NCI-H2171 treated with DMSO at 0.1 percent for 48 hours (cell line): ENCODE results near the gene SNORC.
"Not testable (repeated sequence)": the region's sequence is repeated elsewhere in the genome, so short reads cannot be mapped to it uniquely, and the experiment has no call there.

Experiments
- DNase-seq: peaks from one replicate; lab custom pipeline; 2025; lab: John Stamatoyannopoulos, UW

Gene SNORC

DNA sequence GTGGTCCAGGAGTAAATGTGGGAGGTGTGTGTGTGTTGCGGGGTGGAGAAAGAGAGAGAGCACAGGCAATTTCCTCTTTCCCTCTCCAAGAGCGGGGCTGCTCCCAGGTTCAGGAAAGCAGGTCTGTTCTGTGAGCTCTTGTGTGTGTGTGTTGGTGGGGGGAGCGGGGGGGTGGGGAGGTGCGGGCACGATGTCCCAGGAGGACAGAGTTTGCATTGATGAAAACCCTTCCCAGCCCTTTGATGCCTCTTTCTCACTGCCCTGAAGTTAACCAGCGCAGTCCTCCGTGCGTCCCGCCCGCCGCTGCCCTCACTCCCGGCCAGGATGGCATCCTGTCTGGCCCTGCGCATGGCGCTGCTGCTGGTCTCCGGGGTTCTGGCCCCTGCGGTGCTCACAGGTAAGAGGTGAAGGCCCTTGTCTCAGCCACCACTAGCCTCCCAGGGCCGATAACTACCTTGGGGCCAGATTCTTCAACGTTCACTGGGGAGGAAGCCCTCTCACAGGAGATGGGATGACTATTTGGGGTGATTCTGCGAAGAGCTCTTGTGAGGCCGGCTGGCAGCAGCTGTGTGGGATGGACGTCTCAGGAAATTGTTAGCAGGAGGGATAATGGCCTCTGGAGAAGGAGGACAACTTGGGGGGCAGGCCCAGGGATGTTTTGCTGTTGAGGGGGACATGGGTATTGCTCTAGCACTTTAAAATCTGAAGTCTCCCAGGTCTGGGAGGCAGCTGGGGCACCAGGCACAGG is at the start of gene SNORC:
TSS of gene SNORC (plus strand) at position 247 of the 748 bp plus-strand sequence. CDS start at position 325, 78 bp downstream.
- DNase-seq: no peak

DNA sequence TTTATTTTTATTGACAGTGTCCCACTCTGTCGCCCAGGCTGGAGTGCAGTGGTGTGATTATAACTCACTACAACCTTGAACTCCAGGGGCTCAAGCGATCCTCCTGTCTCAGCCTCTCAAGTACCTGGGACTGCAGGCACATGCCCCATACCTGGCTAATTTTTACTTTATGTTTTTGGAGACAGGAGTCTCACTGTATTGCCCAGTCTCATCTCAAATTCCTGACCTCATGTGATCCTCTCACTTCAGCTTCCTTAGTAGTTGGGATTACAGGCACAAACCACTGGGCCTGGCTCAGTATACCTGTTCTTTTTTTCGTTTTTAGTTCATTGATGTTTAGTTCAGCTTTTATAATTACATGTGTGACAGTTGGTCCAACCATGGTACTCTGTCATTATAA is 40.1 kb upstream of the SNORC start:
- no peak for DNase-seq

DNA sequence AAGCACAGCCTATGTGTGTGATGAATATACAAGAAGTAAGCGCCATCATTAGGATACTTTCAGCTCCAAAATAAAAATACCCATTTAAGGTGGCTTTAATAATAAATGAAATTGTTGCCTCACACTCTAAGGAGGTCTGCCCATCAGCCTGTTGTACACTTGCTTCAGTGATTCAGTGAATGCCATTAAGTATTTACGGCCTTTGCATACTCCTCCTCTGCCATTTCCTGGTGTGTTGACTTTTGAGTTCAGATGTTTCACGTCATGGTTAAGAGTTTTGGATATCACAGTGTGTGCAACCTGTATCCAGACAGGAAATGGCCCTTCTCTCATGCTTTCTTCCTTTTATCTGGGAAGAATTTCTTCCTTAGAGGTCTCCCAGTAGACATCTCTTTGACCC is 38.6 kb upstream of the SNORC start:
- no peak for DNase-seq

DNA sequence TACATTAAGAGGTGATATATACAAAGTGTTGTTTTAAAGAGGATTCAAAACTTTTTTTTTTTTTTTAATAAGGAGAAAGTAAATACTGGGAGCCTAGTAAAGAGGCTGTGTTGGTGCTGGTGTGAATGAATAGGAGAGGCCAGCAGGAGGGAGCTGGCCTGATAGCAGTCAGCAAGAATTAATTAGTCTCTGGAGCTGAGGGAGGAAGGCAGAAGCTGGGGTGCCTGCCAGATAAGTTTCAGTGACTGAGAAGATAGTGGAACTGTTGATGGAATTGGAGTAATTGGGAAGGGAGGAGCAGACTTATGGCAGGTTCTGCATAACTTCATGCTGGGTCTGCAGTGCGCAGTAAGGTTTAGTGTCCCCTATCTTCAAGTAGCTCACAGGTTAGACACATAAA is 36.2 kb upstream of the SNORC start:
- no peak for DNase-seq

DNA sequence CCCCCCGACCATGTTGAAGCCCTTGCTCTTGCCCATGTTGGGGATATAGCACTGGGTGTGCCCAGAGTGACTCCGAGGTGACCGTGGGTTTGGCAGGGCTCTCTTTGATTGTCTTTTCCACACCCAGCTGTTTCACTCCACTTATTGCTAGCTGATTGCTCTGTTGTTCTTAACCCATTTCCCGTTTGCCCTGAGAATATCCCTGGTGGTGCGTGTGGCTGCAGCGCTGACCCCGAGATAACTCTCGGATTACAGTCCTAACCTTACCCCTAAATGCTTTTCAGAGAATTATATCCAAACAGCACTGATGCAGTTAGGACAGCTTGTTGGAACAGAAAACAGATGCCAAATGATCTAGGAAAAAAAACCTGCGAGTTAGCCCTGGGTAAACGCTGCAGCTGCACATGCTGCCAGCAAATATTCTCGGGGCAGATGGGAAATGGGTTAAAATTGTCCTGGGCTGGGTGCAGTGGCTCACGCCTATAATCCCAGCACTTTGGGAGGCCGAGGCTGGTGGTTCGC is 34.3 kb upstream of the SNORC start:
- peak; percentile 54 for DNase-seq

DNA sequence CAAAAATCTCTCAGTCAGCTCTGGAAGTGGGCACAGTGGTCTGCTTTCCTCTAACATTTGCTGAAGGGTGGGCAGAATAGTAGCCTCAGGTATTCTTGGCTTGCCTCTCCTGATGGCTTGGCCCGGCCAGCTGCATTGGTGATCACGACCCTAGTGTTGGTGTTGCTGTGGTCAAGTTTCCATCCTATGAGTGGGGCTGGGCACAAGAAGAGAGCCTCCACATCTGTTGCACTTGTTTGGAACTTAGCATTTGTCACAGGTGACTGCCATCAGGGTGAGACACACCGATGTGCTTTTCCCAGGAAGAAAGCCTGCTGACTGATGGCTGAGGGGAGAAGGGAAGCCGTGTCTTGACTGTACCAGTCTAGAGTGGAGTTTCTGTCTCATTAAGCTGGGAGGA is 33.1 kb upstream of the SNORC start:
- no peak for DNase-seq

DNA sequence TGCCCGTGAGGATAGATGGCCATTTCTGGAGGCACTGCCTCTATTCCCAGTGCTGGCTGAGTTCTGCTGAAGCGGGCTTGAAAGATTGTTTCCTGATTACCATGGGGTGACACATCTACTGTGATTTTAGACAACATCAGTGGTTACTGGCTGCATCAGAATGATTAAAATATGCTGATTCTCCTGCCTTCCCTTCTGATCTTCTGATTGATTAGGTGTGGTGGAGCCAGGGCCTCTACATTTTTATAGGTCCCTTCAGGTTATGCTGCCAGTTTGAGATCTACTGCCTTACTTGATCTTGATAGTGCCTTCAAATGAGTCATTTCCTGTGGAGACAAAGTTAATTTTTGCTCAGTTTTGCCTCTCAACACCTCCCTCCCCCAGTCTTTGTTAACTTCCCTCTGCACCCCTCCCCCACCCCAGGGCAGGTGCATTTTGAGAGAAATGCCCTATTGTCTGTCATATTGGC is 31.6 kb upstream of the SNORC start:
- no peak for DNase-seq

DNA sequence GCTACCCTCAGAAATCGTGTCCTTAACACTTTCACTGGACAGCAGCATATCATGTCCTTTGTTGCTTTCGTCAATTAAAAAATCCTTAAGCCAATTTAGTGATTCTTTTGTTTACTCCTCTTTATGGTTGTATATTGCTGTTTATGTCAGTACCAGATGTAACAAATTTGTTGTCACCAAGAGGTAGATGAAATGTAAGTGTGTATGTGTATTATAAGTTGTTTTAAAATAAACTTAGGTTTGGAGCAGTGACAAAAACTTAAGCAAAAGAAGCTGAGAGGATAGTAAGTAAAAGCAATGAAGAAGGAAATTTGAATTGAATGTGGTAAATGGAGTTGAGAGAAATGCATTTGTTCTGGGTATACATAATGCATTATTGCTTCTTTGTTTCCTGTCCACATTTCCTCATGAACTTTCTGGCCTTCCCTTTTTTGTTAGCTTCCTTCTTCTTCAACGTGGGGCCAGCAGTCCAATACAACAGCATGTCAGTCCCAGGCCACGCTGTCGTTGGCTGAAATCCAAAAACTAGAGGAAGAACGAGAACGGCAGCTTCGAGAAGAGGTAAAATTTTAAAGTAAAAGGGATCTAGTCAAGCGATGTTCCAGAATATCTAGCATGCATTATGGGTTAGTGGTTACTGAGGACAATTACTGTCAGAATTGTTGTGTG is 30.5 kb upstream of the SNORC start:
- no peak for DNase-seq

DNA sequence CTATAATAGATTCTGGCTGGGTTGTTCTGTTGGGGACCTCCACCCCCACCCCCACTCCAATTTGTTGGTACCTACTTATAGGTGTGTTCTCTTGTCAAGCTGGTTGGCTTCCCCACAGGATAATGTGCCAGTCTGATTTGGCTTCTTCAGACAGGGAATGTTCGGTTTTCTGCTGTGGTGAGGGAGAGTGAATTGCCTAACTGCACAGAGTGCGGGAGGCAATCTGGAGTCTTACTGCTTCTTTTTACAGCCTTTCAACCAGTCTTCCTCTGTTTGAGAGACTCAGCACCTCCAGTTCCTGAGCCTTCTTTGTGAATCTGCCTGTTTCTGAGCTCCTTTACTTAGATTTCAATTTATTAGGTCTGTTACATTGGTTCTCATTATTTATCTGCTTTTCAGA is 27.4 kb upstream of the SNORC start:
- DNase-seq: no peak

DNA sequence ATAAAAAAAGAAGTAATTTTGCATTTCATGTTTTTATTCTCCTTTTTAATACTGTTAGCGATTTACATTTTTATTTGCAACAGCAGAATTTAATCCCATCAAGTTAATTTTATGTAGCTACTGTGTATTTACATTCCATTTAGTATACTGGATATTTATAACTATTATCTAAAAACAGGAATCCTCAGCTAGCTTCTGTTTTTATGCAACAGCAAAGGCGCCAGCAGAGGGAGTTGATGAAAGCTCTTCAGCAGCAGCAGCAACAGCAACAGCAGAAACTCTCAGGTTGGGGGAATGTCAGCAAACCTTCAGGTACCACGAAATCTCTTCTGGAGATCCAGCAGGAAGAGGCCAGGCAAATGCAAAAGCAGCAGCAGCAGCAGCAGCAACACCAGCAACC is 26.2 kb upstream of the SNORC start:
- DNase-seq: no peak

DNA sequence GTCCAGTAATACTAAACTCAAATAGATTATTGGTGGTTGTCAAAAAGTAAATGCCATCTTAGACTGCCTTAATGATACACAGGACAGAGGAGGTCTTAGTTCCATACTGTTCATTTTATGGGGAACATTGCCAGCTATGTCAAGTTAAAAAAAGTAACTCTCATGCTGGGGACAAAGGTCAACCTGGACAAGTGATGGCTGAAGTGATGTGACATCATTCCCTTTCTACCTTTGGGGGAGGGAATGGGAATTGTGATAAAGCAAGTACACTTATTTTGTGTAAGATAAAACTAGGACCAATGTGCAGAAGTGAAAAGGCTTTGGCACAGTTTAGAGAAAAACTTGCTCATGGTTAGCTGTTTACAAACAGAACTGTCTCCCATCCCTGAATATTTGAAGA is 24.0 kb upstream of the SNORC start:
- DNase-seq: no peak

DNA sequence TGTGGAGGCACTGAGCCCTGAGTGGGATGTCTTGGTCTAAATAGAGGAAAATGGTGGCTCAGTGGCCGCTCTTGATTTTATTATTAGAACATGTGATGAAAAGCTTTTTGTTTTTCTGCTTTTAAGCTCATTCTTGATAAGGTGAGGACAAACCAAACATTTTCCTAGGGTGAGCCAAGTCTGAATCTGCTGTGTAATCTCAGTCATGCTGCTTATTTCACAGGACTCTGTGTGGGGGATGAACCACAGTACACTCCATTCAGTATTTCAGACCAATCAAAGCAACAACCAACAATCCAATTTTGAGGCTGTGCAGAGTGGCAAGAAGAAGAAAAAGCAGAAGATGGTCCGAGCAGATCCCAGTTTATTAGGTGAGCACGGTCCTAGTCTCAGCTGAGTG is 20.0 kb upstream of the SNORC start:
- DNase-seq: no peak

DNA sequence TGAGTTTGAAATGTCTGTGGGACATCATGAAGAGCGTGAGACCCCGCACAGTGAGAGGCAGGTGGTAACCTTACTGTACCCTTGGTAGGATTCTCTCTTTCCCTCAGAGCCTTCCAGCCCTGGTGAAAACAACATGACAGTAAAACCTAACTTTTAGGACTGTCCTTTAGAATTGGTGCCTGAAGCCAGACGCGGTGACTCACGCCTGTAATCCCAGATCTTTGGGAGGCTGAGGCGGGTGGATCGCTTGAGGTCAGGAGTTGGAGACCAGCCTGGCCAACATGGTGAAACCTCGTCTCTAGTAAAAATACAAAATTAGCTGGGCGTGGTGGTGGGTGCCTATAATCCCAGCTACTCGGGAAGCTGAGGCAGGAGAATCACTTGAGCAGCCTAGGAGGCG is 18.0 kb upstream of the SNORC start:
- DNase-seq: not testable (repeated sequence)

DNA sequence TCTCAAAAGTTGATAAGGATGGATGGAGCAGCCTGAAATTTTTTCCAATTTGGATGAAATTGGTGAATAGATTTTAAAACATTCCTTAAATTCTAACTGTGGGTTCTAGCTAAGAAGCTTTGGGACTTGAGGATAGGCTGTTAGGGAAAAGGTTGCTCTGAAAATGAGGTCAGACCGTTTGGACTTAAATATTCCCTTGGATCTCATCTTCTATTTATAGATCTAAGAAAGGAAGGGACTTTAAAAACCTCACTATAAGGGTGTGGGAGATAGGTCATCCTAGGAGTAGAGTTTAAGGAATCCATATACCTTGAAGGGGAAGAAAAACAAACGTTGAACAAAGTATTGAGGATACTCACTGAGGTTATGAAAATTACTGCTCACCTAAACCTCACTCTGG is 17.4 kb upstream of the SNORC start:
- no peak for DNase-seq

DNA sequence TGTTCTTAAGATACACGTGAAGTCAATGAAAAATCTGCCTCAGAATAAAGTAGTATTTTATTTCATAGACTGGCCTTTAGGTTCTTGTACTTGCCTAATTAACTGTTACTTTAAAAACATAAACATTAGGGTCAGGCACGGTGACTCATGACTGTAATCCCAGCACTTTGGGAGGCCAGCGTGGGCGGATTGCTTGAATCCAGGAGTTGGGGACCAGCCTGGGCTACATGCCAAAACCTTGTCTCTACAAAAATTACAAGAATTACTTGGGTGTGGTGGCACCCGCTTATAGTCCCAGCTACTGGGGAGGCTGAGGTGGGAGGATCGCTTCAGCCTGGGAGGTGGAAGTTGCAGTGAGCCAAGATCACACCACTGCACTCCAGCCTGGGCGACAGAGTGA is 16.0 kb upstream of the SNORC start:
- no peak for DNase-seq

DNA sequence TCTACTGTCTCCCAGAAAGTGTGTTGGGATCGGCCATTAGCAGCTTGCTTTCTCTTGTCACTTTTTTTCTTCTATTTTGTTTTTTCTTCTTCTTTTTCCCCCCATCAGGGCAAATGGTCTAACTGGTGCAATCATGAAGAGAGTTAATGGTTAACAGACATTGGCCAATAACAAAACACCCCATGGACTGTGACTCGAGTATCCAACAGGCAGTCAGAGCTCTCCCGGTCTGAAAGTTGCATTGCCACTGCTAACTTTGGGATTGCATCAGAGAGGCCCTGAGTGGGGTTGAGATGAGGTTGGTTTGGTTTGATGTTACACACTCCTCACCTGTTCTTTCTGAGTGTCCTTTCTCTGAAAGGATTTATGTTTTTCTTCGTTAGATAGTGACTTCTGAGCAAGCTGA is 12.9 kb upstream of the SNORC start:
- DNase-seq: no peak

DNA sequence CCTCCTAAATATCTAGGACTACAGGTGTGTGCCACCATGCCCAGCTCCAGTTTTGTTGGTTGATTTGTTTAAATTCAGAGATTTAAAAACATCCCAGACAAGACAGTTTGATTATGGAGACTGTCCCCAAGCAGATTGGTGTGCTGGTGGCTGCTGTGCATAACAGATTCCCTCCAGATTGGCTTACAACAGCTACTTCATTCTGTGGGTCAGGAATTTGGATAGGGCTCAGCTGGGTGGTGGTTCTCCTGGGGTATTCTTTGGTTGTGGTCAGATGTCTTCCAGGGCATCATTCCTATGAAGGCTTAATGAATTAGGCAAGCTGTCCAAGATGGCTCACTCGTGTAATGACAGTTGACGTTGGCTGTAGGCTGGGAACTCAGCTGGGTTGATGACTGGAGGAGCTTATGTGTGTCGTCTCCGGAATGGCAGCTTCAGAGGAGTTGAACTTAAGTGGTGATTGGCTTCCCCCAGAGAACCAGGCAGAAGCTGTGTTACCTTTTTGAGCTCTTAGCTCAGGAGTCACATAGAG is 10.6 kb upstream of the SNORC start:
- DNase-seq: no peak

DNA sequence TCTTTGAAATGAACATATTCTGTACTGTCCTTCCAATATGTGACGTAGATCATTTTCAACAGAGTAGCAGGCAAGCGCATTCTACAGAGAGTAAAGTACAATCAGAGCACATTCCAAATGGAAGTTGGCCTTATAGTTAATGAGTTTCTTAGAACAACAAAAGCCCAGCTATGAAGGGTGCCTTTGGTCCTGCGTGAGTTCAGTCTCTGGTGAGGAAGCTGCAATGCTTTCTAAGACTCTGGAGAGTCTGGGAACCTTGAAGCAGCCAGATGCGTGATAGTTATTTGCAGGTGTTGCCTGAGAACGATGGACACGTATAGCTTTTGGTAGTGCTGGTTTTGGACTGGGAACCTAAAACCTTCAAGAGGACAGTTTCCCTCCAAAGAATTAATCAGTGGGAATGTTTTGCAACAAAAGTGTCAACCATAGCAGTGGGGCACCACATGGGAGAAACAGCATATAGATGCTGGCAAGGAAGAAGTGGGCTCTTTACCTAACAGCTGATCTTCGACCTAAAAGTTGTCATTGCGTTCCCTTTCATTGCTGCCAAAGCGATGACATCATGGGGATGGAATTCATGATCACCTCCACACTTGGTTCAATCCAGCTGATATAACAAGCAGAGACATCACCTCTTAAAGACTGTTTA is 9.3 kb upstream of the SNORC start:
- DNase-seq: no peak

DNA sequence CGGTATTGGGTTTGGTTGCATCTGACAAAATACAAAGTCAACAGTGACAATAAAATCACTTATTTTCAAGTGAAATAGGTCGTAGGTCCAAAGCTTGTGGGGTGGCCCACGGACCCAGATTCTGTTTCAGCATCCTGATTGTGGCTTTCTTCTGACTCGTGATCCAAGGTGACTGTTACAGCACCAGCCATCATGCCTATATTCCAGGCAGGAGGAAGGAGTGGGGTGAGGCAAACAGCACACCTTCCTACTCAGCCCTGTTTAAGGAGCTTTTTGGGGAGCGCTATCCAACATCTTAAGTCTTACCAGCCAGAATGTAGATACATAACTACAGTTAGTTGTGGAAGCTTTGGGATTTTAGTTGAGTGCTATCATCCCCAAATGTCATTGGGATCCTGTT is 8.7 kb upstream of the SNORC start:
- no peak for DNase-seq

DNA sequence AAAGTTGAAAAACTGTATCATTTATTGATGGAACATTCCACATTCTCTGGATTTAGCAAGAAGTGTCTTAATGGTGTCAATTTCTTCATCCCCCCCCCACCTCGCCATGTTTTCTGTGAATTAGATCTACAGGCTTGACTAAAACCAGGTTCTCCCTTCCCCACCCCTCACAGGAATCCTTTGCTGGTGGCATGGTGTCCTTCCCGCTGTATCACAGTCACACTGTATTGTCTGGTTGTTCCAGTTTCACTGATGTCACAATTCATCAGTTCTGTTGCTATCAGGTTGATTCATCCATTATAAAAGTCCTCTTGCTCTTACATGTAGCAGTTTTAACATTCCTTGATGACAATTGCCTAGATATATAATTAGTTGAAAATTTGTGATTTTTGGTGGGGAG is 6.1 kb upstream of the SNORC start:
- no peak for DNase-seq

DNA sequence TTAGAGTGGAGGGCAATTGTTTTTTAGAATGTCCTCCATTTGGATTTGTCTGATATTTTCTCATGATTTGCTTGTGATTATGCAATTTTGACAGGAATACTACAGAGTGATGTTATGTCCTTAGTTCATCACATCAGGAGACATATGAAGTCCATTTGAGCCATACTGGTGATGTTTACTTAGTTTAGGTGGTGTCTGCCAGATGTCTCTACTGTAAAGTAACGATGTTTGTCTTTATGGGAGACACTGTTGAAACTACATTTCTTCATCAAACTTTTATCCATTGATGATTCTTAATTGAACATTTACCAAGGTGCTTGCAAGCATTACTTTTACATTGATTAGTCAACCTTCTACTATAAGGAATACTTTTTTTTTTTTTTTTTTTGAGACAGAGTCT is 4.9 kb upstream of the SNORC start:
- DNase-seq: no peak

DNA sequence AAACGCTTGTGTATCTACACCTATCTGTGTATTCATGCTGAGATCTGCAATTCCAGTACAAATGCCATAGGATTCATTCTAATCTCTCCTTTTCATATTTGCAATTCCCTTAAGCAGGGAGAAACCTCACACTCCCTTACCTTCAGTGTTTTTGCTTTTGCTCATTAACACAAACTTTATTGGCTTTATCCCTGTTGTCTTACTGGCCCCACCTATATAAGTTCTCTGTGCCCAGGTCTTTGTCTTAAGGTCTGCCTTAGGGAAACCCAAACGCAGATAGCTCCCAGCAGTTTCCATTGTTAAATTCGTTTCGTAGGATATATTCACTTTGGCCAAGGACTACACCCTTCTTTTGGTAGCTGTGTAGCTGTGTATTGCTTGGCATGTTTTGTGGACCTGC is 4.0 kb upstream of the SNORC start:
- DNase-seq: no peak
